Panc1 (cell line): ENCODE results near the gene ETV5. TPM values are rescaled to one million over a fixed set of nuclear protein-coding genes. Genes with fewer than 3 reads are reported as not detected.

Experiments used
- ATAC-seq: fragments of 200-7000 bp; cut with Tn5 transposase; 2 replicates; pipeline ENCODE4 v1.9.1; 2020; ENCODE audit warnings: mild to moderate bottlenecking, moderate library complexity
- BruUV-seq: library from RNA; stranded (reverse); fragments of 400-500 nt; replicated peaks from 2 replicates; lab custom pipeline; 2021; lab: Mats Ljungman, UMichigan
- CTCF ChIA-PET: fragments of 300-600 bp; sonication (Branson Sonifier 250); formaldehyde crosslinking; loops from one replicate; lab custom pipeline; 2022; ENCODE audit warnings: antibody characterized with exemption; lab: Charles Lee
- POLR2A ChIA-PET: fragments of 300-600 bp; sonication (Branson Sonifier 250); formaldehyde crosslinking; loops from one replicate; lab custom pipeline; 2022; ENCODE audit warnings: antibody characterized with exemption; lab: Charles Lee
- DNase-seq: peaks from one replicate; pipeline ENCODE4 v3.0.0-alpha.2; 2010; ENCODE audit warnings: low read depth, low spot score
- H3K27ac ChIP-seq: 2 replicates; pipeline ENCODE4 v1.5.1; 2011; ENCODE audit warnings: mild to moderate bottlenecking, low read length, inconsistent platforms
- H3K27me3 ChIP-seq: fragments of 200-500 bp; sonication (Bioruptor generic); 2 replicates; pipeline ENCODE4 v1.6.0; 2014; ENCODE audit warnings: low read length, inconsistent platforms; ENCODE audit not compliant: control insufficient read depth, insufficient read depth
- H3K36me3 ChIP-seq: fragments of 200-500 bp; sonication (Bioruptor generic); 2 replicates; pipeline ENCODE4 v1.5.1; 2014; ENCODE audit warnings: inconsistent platforms, mild to moderate bottlenecking, low read length, moderate library complexity; ENCODE audit not compliant: control insufficient read depth, insufficient read depth
- H3K4me1 ChIP-seq: 2 replicates; pipeline ENCODE4 v1.5.1; 2011; ENCODE audit warnings: inconsistent platforms, mild to moderate bottlenecking, low read length, moderate library complexity; ENCODE audit not compliant: control insufficient read depth, insufficient read depth
- H3K4me3 ChIP-seq, 2 experiments: 2 replicates each; pipeline ENCODE4 v1.5.1; 2011 to 2012; ENCODE audit warnings: low read depth in 2 of 2, low read length in 2 of 2, mild to moderate bottlenecking in 2 of 2, inconsistent platforms in 1 of 2, moderate library complexity in 1 of 2
- H3K9me3 ChIP-seq: fragments of 200-500 bp; sonication (Bioruptor generic); 2 replicates; pipeline ENCODE4 v1.5.1; 2014; ENCODE audit warnings: low read depth, mild to moderate bottlenecking, inconsistent platforms, low read length, moderate library complexity; ENCODE audit not compliant: control insufficient read depth, insufficient read depth
- POLR2AphosphoS5 ChIP-seq: IDR thresholded peaks from 2 replicates; pipeline ENCODE4 v1.6.1; 2012; ENCODE audit warnings: mild to moderate bottlenecking, low read depth, low read length, moderate library complexity
- SIN3A ChIP-seq: IDR thresholded peaks from 2 replicates; pipeline ENCODE4 v1.6.1; 2012; ENCODE audit warnings: low read depth, mild to moderate bottlenecking, low read length, moderate library complexity, borderline replicate concordance; ENCODE audit not compliant: insufficient read depth
- TCF7L2 ChIP-seq: IDR thresholded peaks from 2 replicates; pipeline ENCODE4 v1.6.1; 2011; ENCODE audit warnings: mild to moderate bottlenecking, low read depth, low read length, inconsistent platforms
- in situ Hi-C: cut with HindIII; loops from 2 replicates; pipeline ENCODE4 v1.10.0; 2016; ENCODE audit warnings: low sequenced_read_pairs, low pct_unique_long_range_greater_than_20kb
- intact Hi-C: fragments of 100-400 bp; cut with micrococcal nuclease; formaldehyde crosslinking; loops from one replicate; pipeline ENCODE4 v1.10.0; 2022; ENCODE audit not compliant: unreplicated experiment
- total RNA-seq: library from RNA; stranded (reverse); gene quantifications from one replicate; pipeline ENCODE4 v1.2.1, GENCODE V29; 2021; ENCODE audit not compliant: unreplicated experiment
- TF ChIP-seq, protein P1 (sequence below), 2 experiments: IDR thresholded peaks; 2 replicates each; pipeline ENCODE4 v1.6.1; 2011 to 2012; ENCODE audit warnings: low read depth in 2 of 2, control low read depth in 1 of 2, low read length in 1 of 2, mild to moderate bottlenecking in 1 of 2, moderate library complexity in 1 of 2; ENCODE audit not compliant: insufficient read depth in 1 of 2
- TF ChIP-seq, protein P2 (sequence below): fragments of 450-650 bp; IDR thresholded peaks from 2 replicates; pipeline ENCODE4 v1.5.1; 2017; ENCODE audit warnings: mild to moderate bottlenecking

ETV5 gene
- total RNA-seq, 1 experiment from 2014 or later = 79.3 TPM

DNA sequence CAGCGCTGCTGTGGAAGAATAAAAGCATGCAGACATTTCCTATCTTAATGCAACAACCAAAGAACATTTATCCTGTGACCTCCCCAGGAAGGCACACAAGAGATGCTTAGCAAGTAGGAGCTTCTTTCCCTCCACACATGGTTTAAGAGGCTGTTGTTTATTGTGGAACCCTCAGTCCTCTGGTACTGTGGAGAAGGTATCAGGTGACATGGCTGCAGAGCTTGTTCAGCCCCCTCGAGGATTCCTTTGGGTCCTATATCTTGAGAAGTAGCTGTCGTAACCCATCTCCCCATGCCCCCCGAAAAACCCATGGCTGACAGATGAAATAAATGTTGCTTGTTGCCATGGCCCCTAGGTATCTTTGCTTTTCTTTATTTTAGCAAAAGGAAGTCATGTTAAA, 20.3 kb upstream of the ETV5 start:
- DNase-seq (no peak), ATAC-seq (no peak)
- Histone ChIP-seq H3K36me3 (no peaks in the 10 kb centered on the region), H3K4me1 (no peaks in the 10 kb centered on the region), H3K27me3 (no peaks in the 10 kb centered on the region), H3K27ac (no peak overlapping the region), H3K9me3 (no peaks in the 10 kb centered on the region), H3K4me3 (no peak overlapping the region)
- POLR2A ChIA-PET = interaction anchor here (0.7 kb wide), 1 partner anchor 47 kb away, joined by 7 read pairs; no protein-coding TSS in a partner anchor
- in situ Hi-C loops = no loop called here
- intact Hi-C loops = no loop called here
- CTCF ChIA-PET = interaction anchor here (0.7 kb wide), 1 partner anchor 1660 kb away, joined by 6 read pairs; no protein-coding TSS in a partner anchor
- BruUV-seq = no TSS peak
- TF ChIP-seq, protein P1, sequence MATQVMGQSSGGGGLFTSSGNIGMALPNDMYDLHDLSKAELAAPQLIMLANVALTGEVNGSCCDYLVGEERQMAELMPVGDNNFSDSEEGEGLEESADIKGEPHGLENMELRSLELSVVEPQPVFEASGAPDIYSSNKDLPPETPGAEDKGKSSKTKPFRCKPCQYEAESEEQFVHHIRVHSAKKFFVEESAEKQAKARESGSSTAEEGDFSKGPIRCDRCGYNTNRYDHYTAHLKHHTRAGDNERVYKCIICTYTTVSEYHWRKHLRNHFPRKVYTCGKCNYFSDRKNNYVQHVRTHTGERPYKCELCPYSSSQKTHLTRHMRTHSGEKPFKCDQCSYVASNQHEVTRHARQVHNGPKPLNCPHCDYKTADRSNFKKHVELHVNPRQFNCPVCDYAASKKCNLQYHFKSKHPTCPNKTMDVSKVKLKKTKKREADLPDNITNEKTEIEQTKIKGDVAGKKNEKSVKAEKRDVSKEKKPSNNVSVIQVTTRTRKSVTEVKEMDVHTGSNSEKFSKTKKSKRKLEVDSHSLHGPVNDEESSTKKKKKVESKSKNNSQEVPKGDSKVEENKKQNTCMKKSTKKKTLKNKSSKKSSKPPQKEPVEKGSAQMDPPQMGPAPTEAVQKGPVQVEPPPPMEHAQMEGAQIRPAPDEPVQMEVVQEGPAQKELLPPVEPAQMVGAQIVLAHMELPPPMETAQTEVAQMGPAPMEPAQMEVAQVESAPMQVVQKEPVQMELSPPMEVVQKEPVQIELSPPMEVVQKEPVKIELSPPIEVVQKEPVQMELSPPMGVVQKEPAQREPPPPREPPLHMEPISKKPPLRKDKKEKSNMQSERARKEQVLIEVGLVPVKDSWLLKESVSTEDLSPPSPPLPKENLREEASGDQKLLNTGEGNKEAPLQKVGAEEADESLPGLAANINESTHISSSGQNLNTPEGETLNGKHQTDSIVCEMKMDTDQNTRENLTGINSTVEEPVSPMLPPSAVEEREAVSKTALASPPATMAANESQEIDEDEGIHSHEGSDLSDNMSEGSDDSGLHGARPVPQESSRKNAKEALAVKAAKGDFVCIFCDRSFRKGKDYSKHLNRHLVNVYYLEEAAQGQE (IDR thresholded peaks at IDR 0.05; ENCODE audit: insufficient read depth in 1 of 2, low read depth in 2 of 2, low read length in 1 of 2) = no peak
- TF ChIP-seq, protein P2, sequence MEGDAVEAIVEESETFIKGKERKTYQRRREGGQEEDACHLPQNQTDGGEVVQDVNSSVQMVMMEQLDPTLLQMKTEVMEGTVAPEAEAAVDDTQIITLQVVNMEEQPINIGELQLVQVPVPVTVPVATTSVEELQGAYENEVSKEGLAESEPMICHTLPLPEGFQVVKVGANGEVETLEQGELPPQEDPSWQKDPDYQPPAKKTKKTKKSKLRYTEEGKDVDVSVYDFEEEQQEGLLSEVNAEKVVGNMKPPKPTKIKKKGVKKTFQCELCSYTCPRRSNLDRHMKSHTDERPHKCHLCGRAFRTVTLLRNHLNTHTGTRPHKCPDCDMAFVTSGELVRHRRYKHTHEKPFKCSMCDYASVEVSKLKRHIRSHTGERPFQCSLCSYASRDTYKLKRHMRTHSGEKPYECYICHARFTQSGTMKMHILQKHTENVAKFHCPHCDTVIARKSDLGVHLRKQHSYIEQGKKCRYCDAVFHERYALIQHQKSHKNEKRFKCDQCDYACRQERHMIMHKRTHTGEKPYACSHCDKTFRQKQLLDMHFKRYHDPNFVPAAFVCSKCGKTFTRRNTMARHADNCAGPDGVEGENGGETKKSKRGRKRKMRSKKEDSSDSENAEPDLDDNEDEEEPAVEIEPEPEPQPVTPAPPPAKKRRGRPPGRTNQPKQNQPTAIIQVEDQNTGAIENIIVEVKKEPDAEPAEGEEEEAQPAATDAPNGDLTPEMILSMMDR = no peak
- TF ChIP-seq POLR2AphosphoS5 (no peak), TCF7L2 (no peak), SIN3A (no peak)

DNA sequence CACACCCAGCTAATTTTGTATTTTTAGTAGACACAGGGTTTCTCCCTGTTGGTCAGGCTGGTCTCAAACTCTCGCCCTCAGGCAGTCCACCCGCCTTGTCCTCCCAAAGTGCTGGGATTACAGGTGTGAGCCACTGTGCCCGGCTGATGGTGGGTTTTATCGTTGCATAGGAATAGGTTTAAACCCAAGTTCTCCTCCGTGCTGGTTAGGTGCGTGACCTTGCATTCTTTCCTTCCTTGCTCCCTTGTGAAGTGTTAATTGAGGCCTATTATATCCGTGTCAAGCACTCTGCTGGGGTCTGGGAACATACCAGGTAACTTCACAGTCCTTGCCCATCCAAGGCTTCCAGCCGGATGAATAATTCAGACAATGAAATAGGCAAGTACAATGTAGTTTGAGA, 19.3 kb upstream of the ETV5 start:
- CTCF ChIA-PET = no interaction called here
- H3K27ac ChIP-seq = no peak overlapping the region
- H3K36me3 ChIP-seq = no peaks in the 10 kb centered on the region
- ATAC-seq = no peak
- H3K27me3 ChIP-seq = no peaks in the 10 kb centered on the region
- intact Hi-C loops (no loop called here), in situ Hi-C loops (no loop called here)
- BruUV-seq = no TSS peak
- H3K9me3 ChIP-seq = no peaks in the 10 kb centered on the region
- DNase-seq = no peak
- TF ChIP-seq POLR2AphosphoS5 (no peak), TCF7L2 (no peak), SIN3A (no peak)
- TF ChIP-seq, protein P1 (IDR thresholded peaks at IDR 0.05; ENCODE audit: insufficient read depth in 1 of 2, low read depth in 2 of 2, low read length in 1 of 2) = no peak
- TF ChIP-seq, protein P2 = no peak
- H3K4me1 ChIP-seq = no peaks in the 10 kb centered on the region
- H3K4me3 ChIP-seq = no peak overlapping the region
- POLR2A ChIA-PET = no interaction called here
